ENCODE measurements around the gene TAF11L2. TPM values are rescaled to one million over a fixed set of nuclear protein-coding genes. Genes with fewer than 3 reads are reported as not detected.
"Not testable (repeated sequence)": the region's sequence is repeated elsewhere in the genome, so short reads cannot be mapped to it uniquely, and the experiment has no call there.

Gene TAF11L2
- total RNA-seq (not detected), polyA plus RNA-seq (not detected)
- long read RNA-seq, donor 1: 0 reads
- long read RNA-seq, donor 2: 0 reads
- long read RNA-seq, donor 3: 0 reads
- long read RNA-seq, donor 4: 0 reads
- long read RNA-seq, donor 5: 0 reads
- long read RNA-seq, donor 6: 0 reads
- long read RNA-seq, donor 7: 0 reads
- long read RNA-seq, donor 8: 0 reads
- long read RNA-seq, donor 9: 0 reads
- long read RNA-seq, donor 10: 0 reads

- WGBS, 5 donors: 86 to 91% (median 89%) methylated on average over 8 of the region's 8 CpGs
- H3K4me1 ChIP-seq; H3K4me3 ChIP-seq; intact Hi-C loops (cut with DNase I; ENCODE audit: low total_unique reads); H3K9me3 ChIP-seq; H3K27me3 ChIP-seq; H3K27ac ChIP-seq; H3K36me3 ChIP-seq; DNase-seq: not testable (repeated sequence)
Measured at GRCh38 chr5:17497931-17498330, at the start of gene TAF11L2. Gene TAF11L2 (plus strand): TSS chr5:17498231.

GRCh38 chr5:17448877-17449276 is 49.2 kb upstream of the TAF11L2 start:
- WGBS, 5 donors: 91 to 97% (median 94%) methylated on average over 3 of the region's 3 CpGs
- peaks cover 0 to 7% (median 2%) of the 10 kb centered on the region in 4 donors for H3K4me1 ChIP-seq
- no peaks in the 10 kb centered on the region for H3K9me3 ChIP-seq
- H3K27ac ChIP-seq: no peak overlapping the region
- no peak for TF ChIP-seq CTCF (IDR thresholded peaks at IDR 0.05)
- TF ChIP-seq EP300 (IDR thresholded peaks at IDR 0.05): no peak
- no peak for TF ChIP-seq POLR2A (IDR thresholded peaks at IDR 0.05)
- TF ChIP-seq POLR2AphosphoS5 (IDR thresholded peaks at IDR 0.05): no peak
- intact Hi-C loops (cut with DNase I; ENCODE audit: low total_unique reads): no loop called here
- H3K36me3 ChIP-seq: no peaks in the 10 kb centered on the region
- no peaks in the 10 kb centered on the region for H3K27me3 ChIP-seq
- no peak for DNase-seq
- H3K4me3 ChIP-seq: no peak overlapping the region

DNA sequence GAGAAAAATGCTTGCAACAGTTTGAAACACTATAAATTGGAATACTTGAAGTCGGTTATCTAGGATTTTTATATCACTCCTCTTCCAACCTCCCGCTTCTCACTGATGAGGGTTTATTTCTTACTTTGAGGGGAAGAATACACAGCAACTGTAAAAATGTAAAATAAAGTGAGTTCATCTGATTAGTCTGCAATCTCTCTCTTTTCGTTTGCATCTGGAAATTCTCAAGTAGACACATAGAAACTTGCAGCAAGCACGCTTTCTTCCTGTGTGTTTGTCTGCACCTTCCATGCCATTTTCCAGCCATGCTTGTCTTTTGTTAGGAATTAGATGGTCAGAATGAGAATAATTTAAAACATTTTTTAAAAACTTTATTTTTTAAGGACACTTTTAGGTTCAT is 45.1 kb upstream of the TAF11L2 start:
- no peaks in the 10 kb centered on the region for H3K4me1 ChIP-seq
- intact Hi-C loops (cut with DNase I; ENCODE audit: low total_unique reads): no loop called here
- no peaks in the 10 kb centered on the region for H3K36me3 ChIP-seq
- 76 to 91% (median 84%) methylated on average over 4 of the region's 4 CpGs for WGBS, 5 donors
- H3K27ac ChIP-seq: no peak overlapping the region
- DNase-seq: no peak
- no peak overlapping the region for H3K4me3 ChIP-seq
- no peaks in the 10 kb centered on the region for H3K27me3 ChIP-seq
- no peaks in the 10 kb centered on the region for H3K9me3 ChIP-seq
- TF ChIP-seq EP300 (IDR thresholded peaks at IDR 0.05): no peak
- TF ChIP-seq CTCF (IDR thresholded peaks at IDR 0.05): no peak
- TF ChIP-seq POLR2A (IDR thresholded peaks at IDR 0.05): no peak
- no peak for TF ChIP-seq POLR2AphosphoS5 (IDR thresholded peaks at IDR 0.05)

DNA sequence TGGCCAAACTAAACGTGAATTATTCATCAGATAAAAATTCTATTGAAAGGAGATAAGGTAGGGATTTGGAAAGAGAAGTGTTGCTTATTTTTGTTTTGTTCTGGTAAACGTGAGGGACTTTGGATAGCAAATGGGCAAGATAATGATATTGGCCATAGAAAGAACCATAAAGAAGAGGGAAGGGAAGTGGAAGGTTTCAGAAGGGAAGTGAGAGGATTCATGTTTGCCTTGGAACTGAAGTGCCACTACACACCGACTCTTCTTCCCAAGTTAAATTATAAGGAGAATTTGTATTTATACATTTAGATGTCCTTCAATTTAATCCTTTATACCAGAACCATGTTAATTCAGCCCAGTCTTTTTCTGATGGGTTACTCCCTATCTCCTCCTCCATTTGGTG is 42.1 kb upstream of the TAF11L2 start:
- Histone ChIP-seq H3K4me3 (no peak overlapping the region), H3K27ac (no peak overlapping the region), H3K4me1 (no peaks in the 10 kb centered on the region), H3K36me3 (no peaks in the 10 kb centered on the region), H3K27me3 (no peaks in the 10 kb centered on the region), H3K9me3 (peaks cover 0 to 1% (median 0%) of the 10 kb centered on the region in 4 donors)
- WGBS, 5 donors: 45 to 56% (median 53%) methylated on average over 3 of the region's 3 CpGs
- intact Hi-C loops (cut with DNase I; ENCODE audit: low total_unique reads): no loop called here
- TF ChIP-seq POLR2A (IDR thresholded peaks at IDR 0.05) (no peak), EP300 (IDR thresholded peaks at IDR 0.05) (no peak), POLR2AphosphoS5 (IDR thresholded peaks at IDR 0.05) (no peak), CTCF (IDR thresholded peaks at IDR 0.05) (no peak)
- DNase-seq: no peak

DNA sequence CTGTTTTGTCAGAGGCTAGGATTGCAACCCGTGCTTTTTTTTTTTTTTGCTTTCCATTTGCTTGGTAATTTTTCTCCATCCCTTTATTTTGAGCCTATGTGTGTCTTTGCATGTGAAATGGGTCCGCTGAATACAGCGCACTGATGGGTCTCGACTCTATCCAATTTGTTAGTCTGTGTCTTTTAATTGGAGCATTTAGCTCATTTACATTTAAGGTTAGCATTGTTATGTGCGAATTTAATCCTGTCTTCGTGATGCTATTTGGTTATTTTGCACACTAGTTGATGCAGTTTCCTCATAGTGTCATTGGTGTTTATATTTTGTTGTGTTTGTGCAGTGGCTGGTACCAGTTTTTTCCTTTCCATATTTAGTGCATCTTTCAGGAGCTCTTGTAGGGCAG is 36.2 kb upstream of the TAF11L2 start:
- Histone ChIP-seq H3K4me1 (no peaks in the 10 kb centered on the region), H3K36me3 (no peaks in the 10 kb centered on the region), H3K27me3 (no peaks in the 10 kb centered on the region), H3K4me3 (no peak overlapping the region), H3K9me3 (peaks cover 0 to 14% (median 4%) of the 10 kb centered on the region in 4 donors), H3K27ac (no peak overlapping the region)
- no peak for DNase-seq
- intact Hi-C loops (cut with DNase I; ENCODE audit: low total_unique reads): no loop called here
- WGBS, 5 donors: 94 to 97% (median 95%) methylated on average over 6 of the region's 6 CpGs
- TF ChIP-seq EP300 (IDR thresholded peaks at IDR 0.05) (no peak), POLR2A (IDR thresholded peaks at IDR 0.05) (no peak), CTCF (IDR thresholded peaks at IDR 0.05) (no peak), POLR2AphosphoS5 (IDR thresholded peaks at IDR 0.05) (no peak)

Data from stomach (tissue), 19 donors.